Measurements from ENCODE around the gene EPN1. TPM values are rescaled to one million over a fixed set of nuclear protein-coding genes. Genes with fewer than 3 reads are reported as not detected.

Gene EPN1
- 10 to 100 TPM; 47.6 to 56.4 (median 51.8) TPM for total RNA-seq
- total RNA-seq (2013), result 12.3 TPM

- WGBS (ENCODE audit: insufficient coverage), result 1% methylated on average over 101 of the region's 101 CpGs
- H3K9me3 ChIP-seq (ENCODE audit: control insufficient read depth, insufficient read depth, low read length), result no peaks in the 10 kb centered on the region
- peak within 1 kb of the TSS; percentile 85 for H3K4me3 ChIP-seq (ENCODE audit: low read length)
- peaks cover 57 to 63% of the 10 kb centered on the region in 2 donors for H3K4me1 Mint-ChIP-seq
- peak within 1 kb of the TSS; percentile 93 for H3K27ac ChIP-seq (ENCODE audit: low read length)
- H3K4me1 ChIP-seq (ENCODE audit: control insufficient read depth, insufficient read depth, low read length), result peaks cover 58% of the 10 kb centered on the region
- peak; percentile 90 to 96 (median 92) for ATAC-seq
- TF ChIP-seq, protein P1, sequence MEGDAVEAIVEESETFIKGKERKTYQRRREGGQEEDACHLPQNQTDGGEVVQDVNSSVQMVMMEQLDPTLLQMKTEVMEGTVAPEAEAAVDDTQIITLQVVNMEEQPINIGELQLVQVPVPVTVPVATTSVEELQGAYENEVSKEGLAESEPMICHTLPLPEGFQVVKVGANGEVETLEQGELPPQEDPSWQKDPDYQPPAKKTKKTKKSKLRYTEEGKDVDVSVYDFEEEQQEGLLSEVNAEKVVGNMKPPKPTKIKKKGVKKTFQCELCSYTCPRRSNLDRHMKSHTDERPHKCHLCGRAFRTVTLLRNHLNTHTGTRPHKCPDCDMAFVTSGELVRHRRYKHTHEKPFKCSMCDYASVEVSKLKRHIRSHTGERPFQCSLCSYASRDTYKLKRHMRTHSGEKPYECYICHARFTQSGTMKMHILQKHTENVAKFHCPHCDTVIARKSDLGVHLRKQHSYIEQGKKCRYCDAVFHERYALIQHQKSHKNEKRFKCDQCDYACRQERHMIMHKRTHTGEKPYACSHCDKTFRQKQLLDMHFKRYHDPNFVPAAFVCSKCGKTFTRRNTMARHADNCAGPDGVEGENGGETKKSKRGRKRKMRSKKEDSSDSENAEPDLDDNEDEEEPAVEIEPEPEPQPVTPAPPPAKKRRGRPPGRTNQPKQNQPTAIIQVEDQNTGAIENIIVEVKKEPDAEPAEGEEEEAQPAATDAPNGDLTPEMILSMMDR (IDR thresholded peaks at IDR 0.05), result no peak
- no peaks in the 10 kb centered on the region for H3K9me3 Mint-ChIP-seq
- intact Hi-C loops (cut with micrococcal nuclease), result loop anchor here (2.0 kb wide), 1 partner anchor 20 kb away; the partner anchor contains the start of gene U2AF2
- no peaks in the 10 kb centered on the region for H3K27me3 Mint-ChIP-seq (ENCODE audit: low read depth in 2 of 2)
- H3K27ac Mint-ChIP-seq, result peak within 1 kb of the TSS; percentile 88 to 99
- H3K27me3 ChIP-seq (ENCODE audit: control insufficient read depth, insufficient read depth, low read length), result no peaks in the 10 kb centered on the region
- peak within 1 kb of the TSS; percentile 93 for H3K4me3 Mint-ChIP-seq
- peaks cover 36% of the 10 kb centered on the region for H3K36me3 ChIP-seq (ENCODE audit: control insufficient read depth, insufficient read depth, low read length)
- peak; percentile 90 to 99 for DNase-seq
- no peaks in the 10 kb centered on the region for H3K36me3 Mint-ChIP-seq
Measured at GRCh38 chr19:55674841-55675660, at the start of gene EPN1. TSS of gene EPN1 (plus strand) at chr19:55675226. CDS start at chr19:55678628, 3,402 bp downstream.

DNA sequence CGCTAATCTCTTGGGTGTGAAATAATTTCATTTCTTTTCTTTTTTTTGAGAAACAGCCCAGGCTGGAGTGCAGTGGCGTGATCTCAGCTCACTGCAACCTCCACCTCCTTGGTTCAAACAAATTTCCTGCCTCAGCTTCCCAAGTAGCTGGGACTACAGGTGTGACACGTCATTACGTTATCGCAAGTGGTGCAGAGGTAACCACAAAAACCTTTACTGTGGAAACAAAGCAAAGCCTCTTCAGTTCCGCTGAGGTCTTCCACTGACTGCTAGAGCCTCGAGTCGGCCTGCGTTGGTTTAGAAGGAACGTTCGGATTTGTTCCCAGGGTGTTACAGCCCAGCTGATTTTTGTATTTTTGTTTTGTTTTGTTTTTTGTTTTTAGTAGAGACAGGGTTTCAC, 48.7 kb upstream of the EPN1 start:
- no peak overlapping the region for H3K4me3 ChIP-seq (ENCODE audit: low read length)
- 68% methylated on average over 10 of the region's 11 CpGs for WGBS (ENCODE audit: insufficient coverage)
- Mint-ChIP-seq H3K36me3 (no peaks in the 10 kb centered on the region), H3K27ac (no peak overlapping the region), H3K4me3 (peak overlapping the region; percentile 6), H3K27me3 (ENCODE audit: low read depth in 2 of 2) (no peaks in the 10 kb centered on the region), H3K4me1 (peaks cover 14 to 18% of the 10 kb centered on the region in 2 donors), H3K9me3 (no peaks in the 10 kb centered on the region)
- intact Hi-C loops (cut with micrococcal nuclease), result no loop called here
- TF ChIP-seq, protein P1 (IDR thresholded peaks at IDR 0.05), result no peak
- H3K27me3 ChIP-seq (ENCODE audit: control insufficient read depth, insufficient read depth, low read length), result no peaks in the 10 kb centered on the region
- no peak overlapping the region for H3K27ac ChIP-seq (ENCODE audit: low read length)
- no peak for ATAC-seq
- peak in 1 of 2 donors; percentile 90 for DNase-seq
- no peaks in the 10 kb centered on the region for H3K36me3 ChIP-seq (ENCODE audit: control insufficient read depth, insufficient read depth, low read length)
- peaks cover 10% of the 10 kb centered on the region for H3K4me1 ChIP-seq (ENCODE audit: control insufficient read depth, insufficient read depth, low read length)
- no peaks in the 10 kb centered on the region for H3K9me3 ChIP-seq (ENCODE audit: control insufficient read depth, insufficient read depth, low read length)

DNA sequence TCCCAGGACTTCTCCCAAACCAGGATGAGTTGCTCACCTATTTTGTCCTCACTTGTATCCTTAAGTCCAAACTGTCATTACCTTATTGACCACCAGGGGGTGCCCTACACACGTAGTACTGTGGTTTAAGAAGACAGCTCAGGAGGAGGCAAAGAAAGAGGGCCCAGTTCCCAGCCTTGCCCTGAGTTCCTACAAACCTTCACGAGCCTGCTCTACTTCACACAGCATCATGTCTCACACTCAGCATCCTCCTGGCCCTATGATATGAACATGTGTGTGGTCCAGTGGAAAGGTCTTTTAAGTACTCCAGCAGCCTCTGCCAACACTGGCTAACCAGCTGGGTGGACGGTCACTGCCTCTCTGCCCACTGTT, 42.6 kb upstream of the EPN1 start:
- peak; percentile 62 to 83 (median 63) for ATAC-seq
- H3K9me3 Mint-ChIP-seq, result no peaks in the 10 kb centered on the region
- Histone ChIP-seq H3K9me3 (ENCODE audit: control insufficient read depth, insufficient read depth, low read length) (no peaks in the 10 kb centered on the region), H3K27ac (ENCODE audit: low read length) (no peak overlapping the region), H3K4me3 (ENCODE audit: low read length) (no peak overlapping the region), H3K27me3 (ENCODE audit: control insufficient read depth, insufficient read depth, low read length) (no peaks in the 10 kb centered on the region), H3K36me3 (ENCODE audit: control insufficient read depth, insufficient read depth, low read length) (no peaks in the 10 kb centered on the region), H3K4me1 (ENCODE audit: control insufficient read depth, insufficient read depth, low read length) (peaks cover 39% of the 10 kb centered on the region)
- H3K4me3 Mint-ChIP-seq, result peak overlapping the region; percentile 11
- TF ChIP-seq, protein P1 (IDR thresholded peaks at IDR 0.05), result peak; percentile 75
- WGBS (ENCODE audit: insufficient coverage), result 50% methylated on average over 2 of the region's 3 CpGs
- peaks cover 34 to 40% of the 10 kb centered on the region in 2 donors for H3K4me1 Mint-ChIP-seq
- DNase-seq, result peak; percentile 74 to 97
- intact Hi-C loops (cut with micrococcal nuclease), result loop anchor here (10.0 kb wide), 1 partner anchor 172 kb away; no protein-coding TSS in a partner anchor
- peak overlapping the region; percentile 15 to 77 for H3K27ac Mint-ChIP-seq
- no peaks in the 10 kb centered on the region for H3K36me3 Mint-ChIP-seq
- no peaks in the 10 kb centered on the region for H3K27me3 Mint-ChIP-seq (ENCODE audit: low read depth in 2 of 2)

Data from natural killer cell (primary cell).